ENCODE results near the gene LMNB1.

LMNB1 gene

DNA sequence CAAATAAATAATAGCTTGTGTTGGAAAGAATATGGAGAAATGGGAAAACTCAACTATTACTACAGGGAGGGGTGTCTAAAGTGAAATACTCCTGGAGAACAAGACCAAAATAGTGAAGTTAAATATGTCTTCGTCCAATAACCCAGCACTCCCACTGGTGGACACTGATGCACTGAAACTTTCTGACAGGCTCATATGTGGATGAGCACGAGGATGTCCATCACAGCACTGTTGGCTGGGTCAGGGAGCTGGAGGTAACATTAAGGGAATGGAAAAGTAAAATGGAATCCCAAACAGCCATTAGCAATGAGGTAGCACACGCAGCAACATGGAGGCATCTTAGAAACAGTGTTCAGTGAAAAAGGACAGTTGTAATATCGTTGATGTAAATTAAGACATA is 86.5 kb downstream of the LMNB1 start:
- H3K4me3 ChIP-seq = no peak overlapping the region
- no peak for TF ChIP-seq CTCF (IDR thresholded peaks at IDR 0.05)
- DNase-seq (ENCODE audit: low spot score) = no peak
- H3K27ac ChIP-seq = no peak overlapping the region

DNA sequence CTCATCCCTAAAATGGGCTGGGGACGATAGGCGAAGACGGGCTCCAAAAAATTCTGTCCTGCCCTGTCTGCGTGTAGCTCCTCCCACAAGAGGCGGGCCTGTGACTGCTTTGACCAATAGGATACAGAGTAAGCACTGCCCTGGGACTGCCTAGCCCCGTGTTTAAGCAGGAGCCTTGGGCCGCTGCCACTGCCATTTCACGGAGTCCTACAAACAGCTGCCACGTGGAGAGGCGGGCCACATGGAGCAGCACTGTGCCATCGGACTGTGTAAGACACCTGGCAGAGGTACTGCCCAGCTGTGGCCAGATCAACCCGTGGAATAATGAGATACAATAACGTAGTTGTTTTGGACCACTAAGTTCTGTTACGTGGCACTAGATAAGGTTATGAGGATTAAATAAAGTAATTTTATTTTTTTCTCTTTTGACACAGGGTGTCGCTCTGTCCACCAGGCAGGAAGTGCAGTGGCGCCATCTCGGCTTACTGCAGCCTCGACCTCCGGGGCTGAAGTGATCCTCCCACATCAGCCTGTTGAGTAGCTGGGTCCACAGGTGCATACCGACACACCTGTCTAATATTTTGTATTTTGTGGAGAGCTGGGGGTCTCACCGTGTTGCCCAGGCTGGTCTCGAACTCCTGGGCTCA is 87.2 kb downstream of the LMNB1 start:
- Histone ChIP-seq H3K27ac (no peak overlapping the region), H3K4me3 (no peak overlapping the region)
- DNase-seq (ENCODE audit: low spot score) = no peak
- no peak for TF ChIP-seq CTCF (IDR thresholded peaks at IDR 0.05)

DNA sequence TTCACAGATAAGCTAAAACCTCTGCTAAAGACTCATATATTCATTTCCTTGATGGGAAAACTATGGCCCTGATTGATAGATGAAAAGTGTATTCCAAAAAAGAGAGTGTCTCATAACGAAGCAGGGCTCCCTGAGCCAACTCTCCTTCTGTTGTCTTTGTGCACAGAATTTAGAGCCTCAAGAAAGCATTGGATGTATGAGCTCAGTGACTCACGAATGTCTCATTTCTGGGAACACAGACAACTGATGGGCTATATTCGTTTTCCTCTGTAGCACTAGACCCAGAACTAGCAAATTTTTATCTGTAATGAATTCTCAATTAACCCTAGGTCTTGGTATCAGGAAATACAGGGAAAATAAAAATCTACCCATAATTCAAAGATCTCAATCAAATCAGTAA is 88.4 kb downstream of the LMNB1 start:
- no peak for DNase-seq (ENCODE audit: low spot score)
- no peak overlapping the region for H3K4me3 ChIP-seq
- no peak overlapping the region for H3K27ac ChIP-seq
- TF ChIP-seq CTCF (IDR thresholded peaks at IDR 0.05) = no peak

DNA sequence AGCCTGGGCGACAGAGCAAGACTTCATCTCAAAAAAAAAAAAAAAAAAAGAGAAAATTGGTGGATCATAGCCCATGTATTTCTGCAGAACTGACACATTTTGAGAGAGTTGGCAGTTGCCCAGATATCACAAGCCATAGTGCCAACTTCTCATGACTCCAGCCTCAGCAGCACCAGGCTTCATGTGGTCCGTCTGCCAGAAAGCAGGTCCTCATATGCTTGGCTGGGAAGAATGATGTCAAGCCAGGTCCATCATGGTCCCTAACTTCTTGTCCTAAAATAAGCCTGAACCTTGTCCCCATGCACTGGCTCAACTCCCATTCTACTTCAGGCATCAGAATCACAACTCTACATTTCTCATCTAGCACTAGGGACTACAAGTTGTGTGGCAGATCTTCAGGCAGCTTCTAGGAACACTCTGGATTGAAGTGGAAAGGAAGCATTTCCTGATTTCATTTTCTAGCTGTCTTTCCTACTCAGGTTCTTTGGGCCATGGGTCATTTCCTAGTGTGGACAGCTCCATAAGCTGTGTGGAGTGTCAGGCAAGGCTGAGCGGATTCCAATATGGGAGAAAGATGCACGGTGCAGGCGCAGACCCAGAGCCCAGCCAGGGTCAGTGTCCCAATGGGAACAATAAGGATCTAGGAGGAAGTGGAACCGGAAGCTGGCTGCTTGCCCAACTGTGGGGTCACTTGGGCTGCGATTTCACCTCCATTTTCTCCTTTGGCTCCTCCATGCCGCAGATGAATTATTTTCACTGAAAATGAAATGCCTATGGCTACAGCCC is 90.1 kb downstream of the LMNB1 start:
- no peak for TF ChIP-seq CTCF (IDR thresholded peaks at IDR 0.05)
- no peak for DNase-seq (ENCODE audit: low spot score)
- no peak overlapping the region for H3K4me3 ChIP-seq
- no peak overlapping the region for H3K27ac ChIP-seq

DNA sequence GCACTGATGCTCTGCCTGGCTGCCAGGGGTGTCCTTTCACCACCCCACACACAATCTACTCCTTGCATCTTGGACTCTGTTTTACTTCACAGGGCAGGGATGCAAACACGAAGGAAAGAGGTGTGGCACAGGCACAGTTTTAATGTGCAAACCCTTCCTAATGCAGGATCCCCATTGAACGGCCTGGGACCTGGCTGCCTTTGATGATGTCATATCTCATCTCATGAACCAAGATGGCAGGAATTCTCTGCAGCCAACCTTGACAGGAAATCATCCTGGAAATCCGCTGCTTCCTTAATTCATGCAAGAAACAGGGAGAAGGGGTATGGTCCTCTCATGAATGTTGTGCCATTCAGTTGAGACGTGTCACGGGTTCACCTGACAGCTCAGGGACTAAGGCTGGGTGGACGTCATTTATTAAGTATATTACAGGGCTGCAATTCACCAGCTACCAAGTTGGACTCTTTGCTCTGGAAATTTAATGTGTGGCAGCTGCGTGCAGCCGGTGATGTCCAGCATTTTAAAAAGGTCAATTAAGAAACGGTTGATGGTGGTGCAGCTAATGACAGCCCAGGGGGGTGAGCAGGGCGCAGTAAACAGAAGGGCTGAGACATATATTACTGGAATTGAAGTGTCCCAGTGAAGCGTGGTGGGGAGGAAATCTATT is 91.5 kb downstream of the LMNB1 start:
- no peak overlapping the region for H3K4me3 ChIP-seq
- H3K27ac ChIP-seq = no peak overlapping the region

DNA sequence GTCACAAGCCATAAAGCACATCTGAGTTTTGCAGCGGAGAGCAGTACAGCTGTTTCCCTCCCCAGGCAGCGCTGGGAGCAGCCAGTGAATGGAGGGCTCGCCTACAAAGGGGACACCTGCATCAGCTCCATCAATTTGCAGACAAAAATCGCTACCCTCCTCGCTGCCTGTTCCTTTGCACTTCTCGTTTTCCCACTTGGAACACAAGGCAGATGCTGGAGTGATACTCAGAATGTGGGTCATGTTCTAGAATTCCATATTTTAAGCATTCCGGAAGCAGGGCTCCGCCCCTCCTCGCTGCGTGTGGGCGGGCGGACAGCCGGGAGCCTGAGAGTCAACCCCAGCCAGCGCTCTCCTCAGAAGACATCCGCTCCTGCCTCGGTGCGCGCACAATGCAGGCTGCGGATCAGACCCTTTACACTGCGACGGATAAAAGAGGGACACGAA is 92.1 kb downstream of the LMNB1 start:
- no peak for DNase-seq (ENCODE audit: low spot score)
- Histone ChIP-seq H3K4me3 (peak overlapping the region; percentile 47), H3K27ac (no peak overlapping the region)
- no peak for TF ChIP-seq CTCF (IDR thresholded peaks at IDR 0.05)

More for the DNA sequence above, 91.5 kb downstream of the LMNB1 start:
- no peak for DNase-seq (ENCODE audit: low spot score)
- no peak for TF ChIP-seq CTCF (IDR thresholded peaks at IDR 0.05)

Measured in coronary artery (tissue), 2 donors.